SK-N-SH (cell line): ENCODE data around the gene SP100. TPM values are rescaled to one million over a fixed set of nuclear protein-coding genes. Genes with fewer than 3 reads are reported as not detected.

ENCODE experiments used
- CTCF ChIA-PET: fragments of 300-600, 350-600 bp; formaldehyde crosslinking; extraction: SDS; loops from one replicate; lab custom pipeline; 2021; lab: Yijun Ruan, JAX
- POLR2A ChIA-PET: fragments of 350-600 bp; sonication (Branson Sonifier 250); formaldehyde crosslinking; extraction: SDS; loops from one replicate; lab custom pipeline; 2020; ENCODE audit warnings: antibody characterized with exemption, inconsistent platforms; lab: Yijun Ruan, JAX
- DNase-seq: peaks from one replicate; pipeline ENCODE4 v3.0.0; 2012
- H2AFZ ChIP-seq: fragments of 200-600 bp; sonication (generic); 2 replicates; pipeline ENCODE4 v1.8.1; 2016; ENCODE audit warnings: antibody characterized with exemption, mild to moderate bottlenecking, low read depth
- H3F3A ChIP-seq: fragments of 200-600 bp; sonication (generic); replicated peaks from 2 replicates; pipeline ENCODE3; 2016; ENCODE audit warnings: antibody characterized with exemption, mild to moderate bottlenecking; ENCODE audit not compliant: insufficient read depth
- H3K27ac ChIP-seq, 2 experiments: fragments of 200-500 bp in 1 of 2; fragments of 200-600 bp in 1 of 2; sonication (Bioruptor generic) in 1 of 2; sonication (generic), shearing (Covaris generic) in 1 of 2; 2 replicates each; pipeline versions ENCODE4 v1.5.1 to v1.6.1; 2014 to 2016; ENCODE audit warnings: low read depth in 2 of 2, inconsistent platforms in 1 of 2, low read length in 1 of 2, mild to moderate bottlenecking in 1 of 2, mixed read lengths in 1 of 2
- H3K27me3 ChIP-seq: fragments of 200-600 bp; sonication (generic), shearing (Covaris generic); 2 replicates; pipeline ENCODE4 v1.6.1; 2016; ENCODE audit warnings: mixed run types; ENCODE audit not compliant: insufficient read depth
- H3K36me3 ChIP-seq, 2 experiments: fragments of 200-500 bp in 1 of 2; fragments of 200-600 bp in 1 of 2; sonication (Bioruptor generic) in 1 of 2; sonication (generic) in 1 of 2; replicated peaks in 1 of 2; 2 replicates each; pipeline versions ENCODE3 to v1.5.1; 2014 to 2016; ENCODE audit warnings: low read length in 1 of 2, mild to moderate bottlenecking in 1 of 2; ENCODE audit not compliant: insufficient read depth in 2 of 2, control insufficient read depth in 1 of 2
- H3K4me1 ChIP-seq, 2 experiments: fragments of 200-500 bp in 1 of 2; fragments of 200-600 bp in 1 of 2; sonication (Bioruptor generic) in 1 of 2; sonication (generic), shearing (Covaris generic) in 1 of 2; 2 replicates each; pipeline versions ENCODE4 v1.5.1 to v1.6.1; 2014 to 2016; ENCODE audit warnings: low read depth in 1 of 2, low read length in 1 of 2, mixed run types in 1 of 2; ENCODE audit not compliant: insufficient read depth in 2 of 2, control insufficient read depth in 1 of 2
- H3K4me2 ChIP-seq: fragments of 200-600 bp; sonication (generic), shearing (Covaris generic); 2 replicates; pipeline ENCODE4 v1.6.1; 2017; ENCODE audit warnings: mixed run types
- H3K4me3 ChIP-seq, 2 experiments: fragments of 200-500 bp in 1 of 2; fragments of 200-600 bp in 1 of 2; sonication (Bioruptor generic) in 1 of 2; sonication (generic), shearing (Covaris generic) in 1 of 2; 2 replicates each; pipeline versions ENCODE4 v1.5.1 to v1.8.1; 2014 to 2016; ENCODE audit warnings: low read depth in 2 of 2, inconsistent platforms in 1 of 2, low read length in 1 of 2, mild to moderate bottlenecking in 1 of 2, mixed read lengths in 1 of 2, moderate library complexity in 1 of 2
- H3K79me2 ChIP-seq: fragments of 200-600 bp; sonication (generic); 2 replicates; pipeline ENCODE4 v1.8.1; 2017; ENCODE audit warnings: mild to moderate bottlenecking; ENCODE audit not compliant: insufficient read depth
- H3K9ac ChIP-seq: fragments of 200-600 bp; sonication (generic); 2 replicates; pipeline ENCODE4 v1.6.1; 2017; ENCODE audit warnings: mixed run types
- H3K9me2 ChIP-seq: fragments of 200-600 bp; sonication (generic); 2 replicates; pipeline ENCODE4 v1.6.1; 2017; ENCODE audit warnings: mixed run types
- H3K9me3 ChIP-seq: fragments of 200-600 bp; sonication (generic); 2 replicates; pipeline ENCODE4 v1.6.1; 2017; ENCODE audit warnings: mixed run types, mild to moderate bottlenecking, moderate library complexity
- H4K20me1 ChIP-seq: fragments of 200-600 bp; sonication (generic); 2 replicates; pipeline ENCODE4 v1.6.1; 2017; ENCODE audit warnings: mild to moderate bottlenecking, mixed run types; ENCODE audit not compliant: insufficient read depth
- CHD2 ChIP-seq: fragments of 150-350 bp; IDR thresholded peaks from 2 replicates; pipeline ENCODE4 v1.6.1; 2018; ENCODE audit warnings: low read length; ENCODE audit not compliant: partially characterized antibody
- EZH2phosphoT487 ChIP-seq: fragments of 200-600 bp; sonication (generic); IDR thresholded peaks from 2 replicates; pipeline ENCODE4 v1.6.1; 2017; ENCODE audit warnings: low read depth, mixed run types, mild to moderate bottlenecking, antibody characterized with exemption, moderate library complexity, borderline replicate concordance
- FOSL2 ChIP-seq: IDR thresholded peaks from 2 replicates; pipeline ENCODE4 v1.4.0; 2012; ENCODE audit warnings: low read depth, mild to moderate bottlenecking, moderate library complexity, borderline replicate concordance
- FOXJ3 ChIP-seq: sonication (generic); formaldehyde crosslinking; IDR thresholded peaks from 2 replicates; pipeline ENCODE4 v1.5.1; 2020; ENCODE audit warnings: mild to moderate bottlenecking, missing genetic modification reagents
- FOXM1 ChIP-seq: IDR thresholded peaks from 2 replicates; pipeline ENCODE4 v1.4.0; 2012; ENCODE audit warnings: low read depth, mild to moderate bottlenecking
- JUND ChIP-seq: IDR thresholded peaks from 2 replicates; pipeline ENCODE4 v1.4.0; 2012
- MEF2A ChIP-seq: IDR thresholded peaks from 2 replicates; pipeline ENCODE4 v1.4.0; 2012; ENCODE audit warnings: low read depth, borderline replicate concordance
- MXI1 ChIP-seq: IDR thresholded peaks from 2 replicates; pipeline ENCODE4 v1.6.1; 2012; ENCODE audit warnings: mild to moderate bottlenecking, low read depth, low read length, improper control_type of control experiment
- NRF1 ChIP-seq: IDR thresholded peaks from 2 replicates; pipeline ENCODE4 v1.6.1; 2012; ENCODE audit warnings: low read depth, mild to moderate bottlenecking, low read length
- POLR2AphosphoS5 ChIP-seq: IDR thresholded peaks from 2 replicates; pipeline ENCODE4 v1.6.1; 2012; ENCODE audit warnings: low read depth, low read length
- RAD21 ChIP-seq: IDR thresholded peaks from 2 replicates; pipeline ENCODE4 v1.6.1; 2012; ENCODE audit warnings: mild to moderate bottlenecking, low read length
- SMC3 ChIP-seq: IDR thresholded peaks from 2 replicates; pipeline ENCODE4 v1.6.1; 2012; ENCODE audit warnings: low read depth, low read length, improper control_type of control experiment
- WGBS: methylation state at CpG from one replicate; pipeline ENCODE4 v1.1.6; 2017; ENCODE audit warnings: low lambda C conversion rate; 5-methylcytosine and 5-hydroxymethylcytosine counted together
- polyA plus RNA-seq, 3 experiments: library from polyadenylated mRNA; depleted of rRNA; stranded (reverse); fragments of >200 nt; gene quantifications; 2 replicates each; pipeline ENCODE4 v1.2.3, GENCODE V29; 2012
- TF ChIP-seq, protein P1 (sequence below): IDR thresholded peaks from 2 replicates; pipeline ENCODE4 v1.4.0; 2012; ENCODE audit warnings: low read depth, borderline replicate concordance

The SP100 gene
- polyA plus RNA-seq, 1 of the 3 experiments (the other 2 are of a cell fraction) = 38.1 TPM

DNA sequence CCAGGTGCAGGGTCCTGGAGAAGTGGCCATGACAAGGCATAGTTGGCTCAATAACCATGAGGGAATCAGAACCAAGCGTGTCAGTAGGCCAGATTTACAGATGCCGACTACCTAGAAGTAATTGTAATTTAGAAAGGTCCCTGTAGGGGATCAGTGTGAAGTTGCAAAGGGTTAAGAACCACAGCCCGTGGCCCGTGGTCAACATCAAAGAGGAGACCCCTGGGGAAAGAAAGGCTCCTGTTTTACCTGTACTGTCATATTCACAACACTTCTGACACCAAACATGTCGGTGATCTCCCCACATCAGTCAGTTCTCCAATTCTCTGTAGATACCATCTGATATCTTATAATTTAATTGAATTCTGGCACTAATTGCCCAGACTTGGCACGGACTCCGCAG, 31.0 kb downstream of the SP100 start:
- no peaks in the 10 kb centered on the region for H3K4me1 ChIP-seq
- no peak overlapping the region for H2AFZ ChIP-seq
- H3K9me3 ChIP-seq = no peaks in the 10 kb centered on the region
- H3K4me3 ChIP-seq = no peak overlapping the region
- H4K20me1 ChIP-seq = no peaks in the 10 kb centered on the region
- POLR2A ChIA-PET = no interaction called here
- peaks cover 11% of the 10 kb centered on the region for H3F3A ChIP-seq
- peaks cover 30% of the 10 kb centered on the region for H3K79me2 ChIP-seq
- no peak overlapping the region for H3K9ac ChIP-seq
- no peak for TF ChIP-seq FOSL2
- no peaks in the 10 kb centered on the region for H3K27me3 ChIP-seq
- peaks cover 32 to 78% of the 10 kb centered on the region in 2 experiments for H3K36me3 ChIP-seq
- DNase-seq = no peak
- no peak overlapping the region for H3K27ac ChIP-seq
- H3K4me2 ChIP-seq = no peak overlapping the region
- no peaks in the 10 kb centered on the region for H3K9me2 ChIP-seq
- CTCF ChIA-PET = no interaction called here
- 49% methylated on average over 5 of the region's 7 CpGs for WGBS

GRCh38 chr2:230447455-230448451, 31.8 kb downstream of the SP100 start:
- H3K4me3 ChIP-seq = no peak overlapping the region
- no peaks in the 10 kb centered on the region for H3K4me1 ChIP-seq
- CTCF ChIA-PET = no interaction called here
- peaks cover 32 to 84% of the 10 kb centered on the region in 2 experiments for H3K36me3 ChIP-seq
- H2AFZ ChIP-seq = no peak overlapping the region
- no peak overlapping the region for H3K9ac ChIP-seq
- H3K9me2 ChIP-seq = no peaks in the 10 kb centered on the region
- no peak overlapping the region for H3K4me2 ChIP-seq
- POLR2A ChIA-PET = no interaction called here
- H3K27ac ChIP-seq = no peak overlapping the region
- H3K79me2 ChIP-seq = peaks cover 23% of the 10 kb centered on the region
- H3K27me3 ChIP-seq = no peaks in the 10 kb centered on the region
- H3K9me3 ChIP-seq = no peaks in the 10 kb centered on the region
- no peak for DNase-seq
- no peaks in the 10 kb centered on the region for H4K20me1 ChIP-seq
- peaks cover 9% of the 10 kb centered on the region for H3F3A ChIP-seq
- 64% methylated on average over 8 of the region's 8 CpGs for WGBS
- TF ChIP-seq, protein P1, sequence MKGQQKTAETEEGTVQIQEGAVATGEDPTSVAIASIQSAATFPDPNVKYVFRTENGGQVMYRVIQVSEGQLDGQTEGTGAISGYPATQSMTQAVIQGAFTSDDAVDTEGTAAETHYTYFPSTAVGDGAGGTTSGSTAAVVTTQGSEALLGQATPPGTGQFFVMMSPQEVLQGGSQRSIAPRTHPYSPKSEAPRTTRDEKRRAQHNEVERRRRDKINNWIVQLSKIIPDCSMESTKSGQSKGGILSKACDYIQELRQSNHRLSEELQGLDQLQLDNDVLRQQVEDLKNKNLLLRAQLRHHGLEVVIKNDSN = no peak
- TF ChIP-seq FOXM1 (no peak), EZH2phosphoT487 (no peak), JUND (no peak), POLR2AphosphoS5 (no peak), MEF2A (no peak), FOXJ3 (no peak), RAD21 (no peak), NRF1 (no peak), CHD2 (no peak), MXI1 (no peak), SMC3 (no peak)
- TF ChIP-seq, all 33 proteins: peak for 0
